GM18873 (cell line): ENCODE data around the gene CYP26A1.

Experiments
- ATAC-seq: cut with Tn5 transposase; IDR thresholded peaks from one replicate; pipeline ENCODE4 v1.9.1; 2021; ENCODE audit warnings: mild to moderate bottlenecking, moderate library complexity, moderate number of reproducible peaks; ENCODE audit not compliant: unreplicated experiment, low FRiP score

Gene CYP26A1

GRCh38 chr10:93064874-93065660 lies 8.6 kb upstream of the CYP26A1 start:
- ATAC-seq: no peak

- no peak for ATAC-seq
Measured at GRCh38 chr10:93065675-93066543, 7.8 kb upstream of the CYP26A1 start.

GRCh38 chr10:93066544-93066913 lies 7.2 kb upstream of the CYP26A1 start:
- no peak for ATAC-seq

GRCh38 chr10:93067443-93068365 lies 6.0 kb upstream of the CYP26A1 start:
- no peak for ATAC-seq

DNA sequence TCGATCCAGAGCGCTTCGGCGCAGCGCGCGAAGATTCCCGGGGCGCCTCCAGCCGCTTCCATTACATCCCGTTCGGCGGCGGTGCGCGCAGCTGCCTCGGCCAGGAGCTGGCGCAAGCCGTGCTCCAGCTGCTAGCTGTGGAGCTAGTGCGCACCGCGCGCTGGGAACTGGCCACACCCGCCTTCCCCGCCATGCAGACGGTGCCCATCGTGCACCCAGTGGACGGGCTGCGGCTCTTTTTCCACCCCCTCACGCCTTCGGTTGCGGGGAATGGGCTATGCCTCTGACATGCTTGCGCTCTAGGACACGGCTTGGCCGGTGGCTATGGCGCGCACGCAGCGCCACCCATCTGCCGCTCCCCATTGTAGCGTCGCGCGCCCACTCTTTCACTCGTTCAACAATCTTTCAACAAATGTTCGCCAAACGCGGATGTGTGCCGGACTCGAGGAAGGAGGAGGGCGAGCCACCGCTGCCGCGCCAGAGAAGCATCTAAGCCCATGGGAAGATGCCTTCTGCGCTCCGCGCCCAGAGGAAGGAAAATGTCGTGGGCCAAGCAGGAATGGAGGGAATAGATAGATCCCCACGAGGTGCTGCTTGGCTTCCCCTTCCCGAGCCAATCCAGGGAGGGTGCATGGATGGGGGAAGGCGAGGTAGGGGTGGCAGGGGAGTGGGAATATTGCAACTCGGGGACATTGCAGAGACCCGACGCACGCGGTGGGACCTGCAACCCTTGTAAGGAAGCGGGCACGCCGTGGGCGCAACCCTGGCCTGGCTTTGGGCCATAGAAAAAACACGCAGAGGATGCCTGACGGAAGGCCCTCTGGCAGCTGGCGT lies 5.1 kb upstream of the CYP26A1 start:
- no peak for ATAC-seq

- ATAC-seq: no peak
Measured at GRCh38 chr10:93069245-93069561, 4.5 kb upstream of the CYP26A1 start.

GRCh38 chr10:93070378-93071176 lies 3.1 kb upstream of the CYP26A1 start:
- ATAC-seq: no peak

DNA sequence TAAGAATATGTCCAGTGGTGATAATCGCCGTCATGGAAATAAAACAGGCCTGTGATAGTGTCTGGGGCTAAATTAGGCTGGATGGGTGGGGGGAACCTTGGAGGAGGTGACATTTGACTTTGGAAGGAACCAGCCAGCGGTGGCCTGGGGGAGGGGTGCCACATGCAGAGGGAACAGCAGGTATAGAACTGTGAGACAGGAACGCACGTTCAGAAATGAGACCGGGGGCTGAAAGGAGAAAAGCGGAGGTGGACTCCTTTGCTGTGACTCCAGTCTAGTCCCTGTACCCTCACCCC lies 2.6 kb upstream of the CYP26A1 start:
- ATAC-seq: no peak

DNA sequence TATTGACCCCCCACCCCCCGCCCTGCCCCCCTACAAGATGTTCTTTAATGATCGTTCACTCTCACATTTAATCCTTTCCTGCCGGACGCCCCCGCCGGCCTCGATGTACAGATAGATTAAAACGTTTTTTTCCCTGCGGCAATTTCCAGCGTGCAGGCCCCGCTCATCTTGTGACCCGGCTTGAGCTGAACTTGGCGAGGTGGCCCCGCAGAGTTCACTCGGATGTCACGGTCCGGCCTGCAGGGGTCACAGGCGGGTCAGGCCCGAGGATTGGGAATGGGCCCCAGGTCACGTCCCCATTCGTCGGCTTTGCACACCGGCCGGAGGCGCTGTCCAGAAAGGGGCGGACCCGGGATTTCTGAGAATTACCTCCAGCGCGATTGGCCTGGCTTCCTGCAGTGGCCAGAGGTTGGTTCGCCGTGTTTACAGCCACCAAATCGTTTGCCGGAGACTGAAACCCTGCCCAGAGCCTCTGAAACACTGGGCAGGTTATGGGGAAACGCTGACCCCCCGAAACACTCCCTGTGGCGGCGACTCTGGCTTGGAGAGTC lies 1.9 kb upstream of the CYP26A1 start:
- no peak for ATAC-seq

- no peak for ATAC-seq
Measured at GRCh38 chr10:93072225-93072712, 1.4 kb upstream of the CYP26A1 start.

DNA sequence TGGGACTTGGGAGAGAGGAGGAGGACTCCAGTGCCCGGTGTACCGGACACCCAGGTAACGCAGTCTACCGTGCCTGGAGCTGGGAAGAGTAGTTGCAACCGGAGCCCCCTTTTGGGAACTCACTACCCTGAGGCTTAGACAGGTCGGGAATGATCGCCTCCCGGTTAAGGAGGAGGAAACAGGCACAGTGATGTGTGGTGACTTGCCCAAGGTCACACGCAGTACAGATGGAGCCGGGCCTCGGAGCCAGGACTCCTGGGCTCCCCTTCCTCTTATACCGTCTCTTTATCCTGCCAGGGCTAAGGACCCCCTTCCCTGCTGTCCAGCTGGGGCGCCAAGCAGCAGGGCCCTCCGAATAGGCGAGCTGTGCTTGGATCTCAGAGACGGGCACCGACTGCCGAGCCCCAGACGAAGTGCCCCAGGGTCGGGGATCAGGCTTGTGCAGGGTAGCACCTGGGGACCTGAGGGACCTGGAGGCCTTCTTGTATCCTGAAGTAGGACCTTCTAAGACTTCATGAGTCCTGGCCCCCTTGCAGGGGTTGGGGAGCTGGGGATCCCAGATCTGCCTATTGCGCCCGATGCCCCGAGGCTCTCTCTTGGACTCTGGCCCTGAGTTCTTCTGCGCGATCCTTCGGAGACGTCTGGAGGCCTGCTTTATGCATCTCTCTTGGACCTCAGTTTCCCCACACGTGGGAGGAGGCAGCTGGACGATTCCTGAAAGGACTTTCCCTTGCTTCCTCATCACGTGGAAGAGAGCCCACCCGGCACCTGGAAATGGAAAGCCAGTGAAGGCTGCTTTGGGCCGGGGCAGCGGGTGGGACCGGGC lies 767 bp upstream of the CYP26A1 start:
- ATAC-seq: no peak

DNA sequence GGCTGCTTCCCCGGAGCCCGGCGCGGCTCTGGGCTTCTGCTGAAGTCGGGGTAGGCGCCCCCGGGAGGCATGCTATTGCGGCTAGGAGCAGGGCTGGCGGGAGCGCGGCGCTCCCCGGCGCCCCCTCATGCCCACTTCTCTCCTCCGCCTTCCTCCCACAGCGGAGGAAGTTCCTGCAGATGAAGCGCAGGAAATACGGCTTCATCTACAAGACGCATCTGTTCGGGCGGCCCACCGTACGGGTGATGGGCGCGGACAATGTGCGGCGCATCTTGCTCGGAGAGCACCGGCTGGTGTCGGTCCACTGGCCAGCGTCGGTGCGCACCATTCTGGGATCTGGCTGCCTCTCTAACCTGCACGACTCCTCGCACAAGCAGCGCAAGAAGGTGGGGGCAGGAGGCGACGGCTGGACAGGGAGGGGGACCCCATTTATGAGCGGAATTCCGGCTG lies 479 bp downstream of the CYP26A1 start:
- no peak for ATAC-seq

- no peak for ATAC-seq
Measured at GRCh38 chr10:93074597-93075368, 1.1 kb downstream of the CYP26A1 start.

DNA sequence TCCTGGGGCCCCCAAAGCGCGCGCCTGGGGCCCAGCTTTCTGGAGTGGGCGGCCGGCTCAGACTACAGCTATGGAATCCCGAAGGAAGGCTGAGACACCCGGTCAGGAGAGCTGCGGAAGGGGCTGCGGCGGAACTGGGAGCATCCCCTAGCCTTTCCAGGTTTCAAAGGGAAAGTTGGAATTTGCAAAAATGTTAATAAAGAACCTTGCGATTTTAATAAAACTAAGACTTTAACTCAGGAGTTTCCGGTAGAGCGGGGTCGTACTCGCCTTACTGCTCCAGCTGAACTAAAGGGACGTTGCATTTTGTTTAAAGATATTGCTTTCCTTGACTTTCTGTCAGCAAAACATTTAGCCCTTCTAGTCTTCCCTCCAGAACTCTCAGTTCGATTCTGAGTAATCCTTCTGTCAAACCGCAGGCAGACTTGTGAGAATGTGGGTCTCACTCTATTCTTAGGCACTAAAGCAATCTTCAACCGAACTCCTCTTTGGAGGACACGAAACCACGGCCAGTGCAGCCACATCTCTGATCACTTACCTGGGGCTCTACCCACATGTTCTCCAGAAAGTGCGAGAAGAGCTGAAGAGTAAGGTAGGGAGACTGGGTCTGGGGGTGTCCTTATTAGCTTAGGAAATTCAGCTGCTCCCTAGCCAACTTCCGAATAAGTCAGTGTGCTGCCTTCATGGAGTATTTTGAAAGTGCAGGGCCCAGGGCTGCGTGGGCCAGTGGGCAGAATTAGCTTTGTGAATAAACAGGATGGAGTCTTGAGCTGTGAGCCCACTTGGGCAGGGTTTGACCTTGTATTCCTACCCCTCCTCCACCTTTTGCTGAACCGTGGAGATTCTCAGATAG lies 1.9 kb downstream of the CYP26A1 start:
- no peak for ATAC-seq

DNA sequence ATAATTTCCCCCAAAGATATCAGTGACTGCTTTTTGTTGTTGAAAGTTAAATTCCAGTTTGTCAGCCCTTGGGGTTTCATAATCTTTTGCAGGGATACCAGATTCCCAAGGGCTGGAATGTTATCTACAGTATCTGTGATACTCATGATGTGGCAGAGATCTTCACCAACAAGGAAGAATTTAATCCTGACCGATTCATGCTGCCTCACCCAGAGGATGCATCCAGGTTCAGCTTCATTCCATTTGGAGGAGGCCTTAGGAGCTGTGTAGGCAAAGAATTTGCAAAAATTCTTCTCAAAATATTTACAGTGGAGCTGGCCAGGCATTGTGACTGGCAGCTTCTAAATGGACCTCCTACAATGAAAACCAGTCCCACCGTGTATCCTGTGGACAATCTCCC lies 3.2 kb downstream of the CYP26A1 start:
- no peak for ATAC-seq

- ATAC-seq: no peak
Measured at GRCh38 chr10:93077860-93078337, 4.2 kb downstream of the CYP26A1 start.
